A549 (cell line): ENCODE data around the gene LHFPL2.

ENCODE experiments used
- CTCF ChIP-seq: fragments of >200 bp; sonication (Bioruptor Twin); formaldehyde crosslinking; IDR thresholded peaks from 3 replicates; pipeline ENCODE4 v1.5.1; 2016
- EP300 ChIP-seq, 2 experiments: fragments of >200 bp; sonication (Bioruptor Twin); formaldehyde crosslinking; IDR thresholded peaks; 2 replicates in 1 of 2; 3 replicates in 1 of 2; pipeline ENCODE4 v1.6.1; 2016 to 2017
- NFE2L2 ChIP-seq: fragments of 150-350 bp; conservative IDR thresholded peaks from 2 replicates; pipeline ENCODE4 v1.6.1; 2014; ENCODE audit warnings: low read length
- POLR2A ChIP-seq: IDR thresholded peaks from 2 replicates; pipeline ENCODE4 v1.6.1; 2012; ENCODE audit warnings: mild to moderate bottlenecking, low read length
- POLR2AphosphoS2 ChIP-seq: conservative IDR thresholded peaks from 2 replicates; pipeline ENCODE4 v1.6.1; 2012; ENCODE audit warnings: low read length, improper control_type of control experiment, inconsistent platforms
- RAD21 ChIP-seq, 2 experiments: fragments of >200 bp in 1 of 2; sonication (Bioruptor Twin) in 1 of 2; formaldehyde crosslinking in 1 of 2; IDR thresholded peaks in 1 of 2; conservative IDR thresholded peaks in 1 of 2; 2 replicates in 1 of 2; 3 replicates in 1 of 2; pipeline ENCODE4 v1.6.1; 2012 to 2018; ENCODE audit warnings: inconsistent platforms in 1 of 2
- REST ChIP-seq: fragments of 200-600 bp; sonication (generic); IDR thresholded peaks from 2 replicates; pipeline ENCODE4 v1.6.1; 2016; ENCODE audit warnings: antibody characterized with exemption, mild to moderate bottlenecking, moderate library complexity
- RFX5 ChIP-seq: fragments of 450-650 bp; IDR thresholded peaks from 2 replicates; pipeline ENCODE4 v1.7.1; 2014; ENCODE audit warnings: antibody characterized with exemption, mild to moderate bottlenecking, moderate library complexity
- SMC3 ChIP-seq: fragments of >200 bp; sonication (Bioruptor Twin); formaldehyde crosslinking; IDR thresholded peaks from 3 replicates; pipeline ENCODE4 v1.6.1; 2018; ENCODE audit warnings: inconsistent platforms
- USF2 ChIP-seq: fragments of 450-650 bp; IDR thresholded peaks from 2 replicates; pipeline ENCODE4 v1.6.1; 2014; ENCODE audit warnings: antibody characterized with exemption

- TF ChIP-seq EP300 (IDR thresholded peaks at IDR 0.05) (no peak), CTCF (no peak), RAD21 (conservative IDR thresholded peaks at IDR 0.05 in 1 of 2, IDR thresholded peaks at IDR 0.05 in 1 of 2) (no peak), NFE2L2 (no peak), REST (no peak), SMC3 (no peak), USF2 (no peak), RFX5 (no peak), POLR2A (no peak), POLR2AphosphoS2 (no peak)
These were observed 81.7 kb downstream of the LHFPL2 start for GRCh38 chr5:78566747-78567425.
